Pulmonary artery endothelial cell (primary cell): ENCODE results near the gene KIF25. TPM values are rescaled to one million over a fixed set of nuclear protein-coding genes. Genes with fewer than 3 reads are reported as not detected.

Experiments
- DNase-seq: peaks from one replicate; pipeline ENCODE4 v3.0.0-alpha.2; 2011; ENCODE audit warnings: low read depth, low spot score
- total RNA-seq: library from RNA; depleted of rRNA; stranded (reverse); fragments of >200 nt; gene quantifications from 2 replicates; pipeline ENCODE4 v1.2.3, GENCODE V29; 2014

Gene KIF25
- total RNA-seq, 1 donor from 2014 or later = not detected

DNA sequence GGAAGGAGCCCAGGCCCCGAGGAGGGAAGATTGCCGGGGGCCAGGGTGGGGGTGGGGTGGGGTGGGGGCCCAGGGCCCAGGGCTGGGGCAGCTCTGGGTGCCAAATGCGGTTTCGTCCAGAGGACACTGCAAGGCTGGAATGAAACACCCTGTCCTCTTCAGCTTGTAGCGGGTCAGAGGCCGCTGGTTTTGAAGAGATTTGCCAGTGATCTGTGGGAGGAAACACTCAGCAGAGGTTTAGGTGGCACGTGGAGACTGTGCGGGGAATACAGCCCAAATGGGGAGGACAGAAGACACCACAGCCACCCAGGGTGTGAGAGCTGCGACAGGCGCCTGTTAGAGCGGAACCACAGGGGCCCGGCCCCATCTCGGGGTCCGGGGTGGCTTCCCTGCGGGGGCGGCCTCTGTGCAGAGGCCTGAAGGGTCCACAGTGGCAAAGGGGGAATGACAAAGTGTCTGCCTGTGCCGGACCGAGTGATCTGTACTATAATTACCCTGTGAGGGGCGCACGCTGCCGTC is 52.3 kb downstream of the KIF25 start:
- DNase-seq = no peak

- no peak for DNase-seq
Measured at GRCh38 chr6:168050225-168050880, 52.9 kb downstream of the KIF25 start.

GRCh38 chr6:168050881-168051586 is 53.6 kb downstream of the KIF25 start:
- DNase-seq = no peak

GRCh38 chr6:168051648-168052047 is 54.2 kb downstream of the KIF25 start:
- DNase-seq = no peak

GRCh38 chr6:168052291-168052891 is 54.9 kb downstream of the KIF25 start:
- no peak for DNase-seq

DNA sequence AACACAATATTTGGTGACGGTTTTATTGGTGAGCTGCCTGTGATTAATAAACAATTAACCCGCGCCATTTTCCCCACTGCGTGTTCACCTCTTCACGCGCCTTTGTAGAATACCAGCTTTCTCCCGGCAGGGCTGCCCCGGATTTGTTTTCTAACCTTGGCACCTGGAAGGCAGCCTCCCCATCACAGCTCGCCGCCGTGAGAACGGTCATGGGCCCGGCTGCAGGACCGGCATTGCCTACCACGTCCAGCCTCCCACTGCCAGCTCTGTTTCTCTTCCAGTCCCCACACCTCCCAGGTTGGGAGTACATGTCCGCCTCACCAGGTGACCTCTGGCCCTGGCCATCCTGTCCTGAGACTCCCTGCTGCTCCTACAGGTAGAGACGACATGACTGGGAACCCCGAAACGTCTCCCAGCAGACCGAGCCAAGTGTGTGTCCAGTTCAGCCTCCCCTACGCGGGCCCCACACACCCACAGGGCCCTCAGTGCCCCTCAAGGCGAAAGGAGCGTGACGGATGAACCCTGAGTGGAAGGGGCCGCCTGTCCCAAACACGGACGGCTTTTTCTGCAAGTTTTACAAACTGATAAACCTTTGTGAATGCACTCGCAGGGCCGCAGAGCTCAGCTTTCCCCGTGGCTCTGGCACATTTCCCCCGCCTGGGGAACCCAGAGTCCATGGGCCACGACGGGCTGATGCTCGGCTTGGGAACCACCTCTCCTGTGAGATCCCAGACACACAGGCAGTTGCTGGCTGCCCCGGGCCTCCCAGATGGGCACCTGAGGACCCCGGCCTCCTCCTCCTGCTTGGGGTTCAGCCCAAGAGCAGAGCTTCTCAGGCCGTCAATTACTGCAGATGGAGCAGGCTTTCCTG is 55.9 kb downstream of the KIF25 start:
- no peak for DNase-seq

DNA sequence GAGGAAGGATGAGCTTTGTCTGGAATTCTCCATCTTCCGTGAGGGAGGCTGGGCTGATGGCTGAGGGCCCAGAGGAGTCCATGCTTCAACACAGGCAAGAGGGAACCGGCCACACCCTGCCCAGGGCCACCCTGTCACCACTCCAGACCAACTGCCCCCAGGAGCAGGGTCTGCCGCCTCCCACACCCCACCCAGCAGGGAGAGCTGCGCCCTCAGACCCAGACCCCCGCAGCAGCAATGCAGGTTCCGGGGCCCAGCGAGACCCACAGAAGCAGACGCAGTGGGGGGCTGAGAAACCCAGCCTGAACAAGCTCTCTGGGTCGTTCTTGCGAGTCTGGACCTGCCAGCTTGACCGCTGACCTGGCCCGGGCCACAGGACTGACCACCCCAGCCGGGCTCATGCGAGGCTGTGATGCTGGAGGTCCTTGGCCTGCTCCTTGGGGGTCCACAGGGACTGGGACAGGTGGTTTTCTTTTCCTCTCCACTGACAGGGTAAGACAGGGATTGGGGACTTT is 56.5 kb downstream of the KIF25 start:
- DNase-seq = no peak

- DNase-seq = no peak
Measured at GRCh38 chr6:168054765-168055560, 57.5 kb downstream of the KIF25 start.

- DNase-seq = no peak
Measured at GRCh38 chr6:168055696-168056489, 58.4 kb downstream of the KIF25 start.

GRCh38 chr6:168056892-168057527 is 59.5 kb downstream of the KIF25 start:
- DNase-seq = no peak

- no peak for DNase-seq
Measured at GRCh38 chr6:168057836-168058235, 60.4 kb downstream of the KIF25 start.

GRCh38 chr6:168058691-168059551 is 61.5 kb downstream of the KIF25 start:
- no peak for DNase-seq

- no peak for DNase-seq
Measured at GRCh38 chr6:168060521-168060931, 63.1 kb downstream of the KIF25 start.

- no peak for DNase-seq
Measured at GRCh38 chr6:168061269-168062210, 64.1 kb downstream of the KIF25 start.

DNA sequence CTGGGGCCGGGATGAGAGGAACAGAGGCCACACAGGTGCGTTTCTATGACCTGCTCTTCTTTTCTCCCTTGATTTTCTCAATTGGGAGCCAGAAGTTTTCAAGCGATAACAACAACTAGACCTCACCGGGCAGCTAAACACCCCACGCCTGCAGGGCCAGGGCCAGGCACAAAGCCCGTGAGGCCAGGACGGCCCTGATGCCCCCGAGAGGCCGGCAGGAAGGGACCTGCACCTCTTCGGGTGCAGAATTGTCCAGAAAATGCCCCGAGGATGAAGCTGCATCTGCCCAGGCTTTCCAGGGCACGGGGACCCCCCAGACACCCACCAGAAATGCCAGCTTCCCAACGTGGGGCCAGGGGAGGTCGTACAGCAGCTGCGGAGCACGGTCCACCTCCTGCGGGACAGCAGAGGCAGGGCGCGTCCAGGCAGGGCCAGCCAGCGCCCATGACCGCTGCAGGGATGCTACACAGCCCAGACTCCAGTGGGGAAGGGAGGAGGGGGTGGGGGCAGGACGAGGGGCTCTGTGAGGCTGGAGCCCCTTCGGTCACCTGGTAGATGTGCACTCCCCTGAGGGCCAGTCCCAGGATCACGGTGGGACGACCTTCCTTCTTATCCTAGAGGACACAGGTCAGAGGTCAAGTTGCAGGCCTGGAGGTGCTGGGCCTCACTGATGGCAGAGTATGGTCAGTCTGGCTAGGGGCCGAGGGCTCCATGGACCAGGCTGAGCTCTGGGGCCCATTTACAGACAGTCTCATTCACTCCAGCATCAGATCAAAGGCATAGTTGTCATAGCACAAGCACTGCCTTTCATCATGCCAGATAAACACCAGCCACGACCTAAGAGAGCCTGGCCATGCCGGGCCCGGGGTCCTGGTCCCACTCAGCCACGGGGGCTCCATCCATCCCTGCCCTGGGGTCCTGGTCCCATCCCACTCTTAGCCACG is 65.1 kb downstream of the KIF25 start:
- no peak for DNase-seq

- DNase-seq = no peak
Measured at GRCh38 chr6:168063431-168063830, 66.0 kb downstream of the KIF25 start.
